Raji (cell line): Measurements from ENCODE around the gene PAIP2B.

Source experiments
- POLR2A ChIP-seq: IDR thresholded peaks from 2 replicates; pipeline ENCODE4 v1.6.1; 2011; ENCODE audit warnings: low read depth, low read length, control low read depth; ENCODE audit not compliant: insufficient read depth

The PAIP2B gene

DNA sequence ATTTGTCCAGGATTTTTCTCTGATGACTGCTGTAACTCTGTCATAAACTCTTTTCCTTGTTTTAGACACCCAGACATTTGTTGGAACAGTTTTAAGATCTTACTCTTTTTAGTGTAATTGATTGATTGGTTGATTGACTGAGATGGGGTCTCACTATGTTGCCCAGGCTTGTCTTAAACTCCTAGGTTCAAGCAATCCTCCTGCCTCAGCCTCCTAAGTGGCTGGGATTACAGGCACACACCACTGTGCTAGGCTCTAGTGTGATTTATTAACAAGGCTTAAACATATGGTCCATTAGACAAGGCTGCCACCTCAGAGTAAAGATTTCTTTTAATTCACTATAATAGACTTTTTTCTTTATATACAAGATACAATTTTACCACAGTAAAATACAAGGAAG, 2.0 kb downstream of the PAIP2B start:
- no peak for TF ChIP-seq POLR2A

DNA sequence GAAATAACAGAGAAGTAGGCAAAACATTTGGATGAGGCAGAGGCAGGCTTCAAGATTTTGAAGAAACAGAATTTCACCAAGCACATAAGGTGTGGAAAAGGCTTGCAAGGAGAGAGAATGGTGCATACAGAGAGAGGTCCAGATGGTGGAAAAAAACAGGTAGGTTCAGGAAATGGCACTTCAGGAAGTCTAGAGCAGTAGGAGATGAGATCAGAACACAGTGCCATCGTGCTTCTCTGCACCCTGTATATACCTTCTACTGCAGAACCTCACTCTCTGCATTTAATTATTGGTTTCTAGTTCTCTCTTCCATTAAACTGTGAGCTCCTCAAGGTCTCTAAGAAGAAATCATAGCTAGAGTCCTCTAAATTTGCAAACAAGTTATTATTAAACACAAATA, 2.4 kb downstream of the PAIP2B start:
- TF ChIP-seq POLR2A, result no peak

DNA sequence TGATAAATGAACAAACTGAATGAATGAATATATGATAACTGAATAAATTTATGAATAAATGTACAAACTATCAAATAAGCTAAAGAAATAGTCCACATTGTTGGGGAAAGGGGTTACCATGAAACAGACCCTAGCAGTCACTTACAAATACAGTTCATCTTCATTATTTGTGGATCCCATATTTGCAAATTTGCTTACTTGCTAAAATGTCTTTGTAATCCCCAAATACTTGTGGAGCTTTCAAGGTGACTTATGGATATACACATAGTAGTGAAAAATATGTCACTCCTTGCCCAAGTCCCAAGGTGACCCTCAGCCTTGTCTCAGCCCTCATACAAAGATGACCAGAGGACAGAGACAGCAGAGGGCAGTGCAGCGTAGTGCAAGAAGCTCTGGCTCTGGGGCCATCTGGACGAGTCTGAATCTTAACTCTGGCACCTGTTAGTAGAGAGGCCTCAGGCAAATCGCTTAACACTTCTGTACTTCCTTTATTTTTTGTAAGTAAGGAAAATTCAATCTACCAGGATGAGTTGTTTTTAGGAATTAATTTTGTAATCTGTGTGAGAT, 3.1 kb downstream of the PAIP2B start:
- TF ChIP-seq POLR2A, result no peak

DNA sequence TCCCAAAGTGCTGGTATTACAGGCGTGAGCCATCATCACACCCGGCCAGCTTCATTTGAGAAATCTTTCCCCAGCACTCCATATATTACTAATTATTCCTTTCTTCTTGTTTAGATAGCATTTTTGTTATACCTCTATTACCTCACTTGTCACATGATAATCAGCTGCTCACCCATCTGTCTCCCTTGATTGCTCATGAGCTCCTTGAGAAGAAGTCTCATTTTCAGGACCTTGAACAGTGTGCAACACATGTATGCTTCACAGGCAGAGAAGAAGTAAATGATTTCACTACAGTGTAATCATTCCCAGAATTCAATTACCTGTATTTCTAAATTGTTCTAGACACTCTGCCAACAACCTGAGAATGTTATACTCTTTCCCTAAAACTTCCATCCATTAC, 6.2 kb downstream of the PAIP2B start:
- TF ChIP-seq POLR2A, result no peak

DNA sequence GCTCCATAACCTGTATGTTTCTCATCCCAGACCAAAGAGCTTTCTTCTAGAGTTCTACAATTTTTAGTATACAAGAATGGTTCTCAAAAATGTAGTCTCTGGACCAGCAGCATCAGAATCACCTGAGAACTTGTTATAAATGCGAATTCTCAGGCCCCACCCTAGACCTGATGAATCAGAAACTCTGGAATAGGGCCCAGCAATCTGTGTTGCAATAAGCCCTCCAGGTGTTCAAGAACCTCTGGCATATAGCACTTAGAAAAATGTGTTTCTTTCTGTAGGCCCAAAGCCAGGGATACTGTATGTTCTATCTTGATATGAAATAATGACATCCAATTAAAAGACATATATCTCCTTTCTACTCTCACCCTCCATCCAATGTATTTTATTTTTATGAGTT, 10.4 kb downstream of the PAIP2B start:
- no peak for TF ChIP-seq POLR2A

DNA sequence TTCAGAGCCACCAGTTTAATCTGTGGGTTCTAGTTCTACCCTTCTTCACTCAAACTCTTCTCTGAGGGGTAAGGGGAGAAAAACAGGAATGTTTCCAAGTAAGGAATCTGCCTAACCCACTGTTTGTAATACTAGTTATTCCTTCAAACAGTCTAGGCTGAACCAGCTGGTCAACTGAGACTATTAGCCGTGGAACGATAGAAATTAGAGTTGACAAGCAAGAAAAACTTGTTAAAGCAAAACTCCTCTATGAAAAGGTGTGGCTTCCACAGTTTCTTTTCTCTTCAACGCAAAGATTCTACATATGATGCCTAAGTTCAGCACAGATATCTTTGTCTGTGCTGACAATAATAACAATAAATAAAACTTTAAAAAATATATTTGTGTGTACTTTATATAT, 11.5 kb downstream of the PAIP2B start:
- TF ChIP-seq POLR2A, result no peak

DNA sequence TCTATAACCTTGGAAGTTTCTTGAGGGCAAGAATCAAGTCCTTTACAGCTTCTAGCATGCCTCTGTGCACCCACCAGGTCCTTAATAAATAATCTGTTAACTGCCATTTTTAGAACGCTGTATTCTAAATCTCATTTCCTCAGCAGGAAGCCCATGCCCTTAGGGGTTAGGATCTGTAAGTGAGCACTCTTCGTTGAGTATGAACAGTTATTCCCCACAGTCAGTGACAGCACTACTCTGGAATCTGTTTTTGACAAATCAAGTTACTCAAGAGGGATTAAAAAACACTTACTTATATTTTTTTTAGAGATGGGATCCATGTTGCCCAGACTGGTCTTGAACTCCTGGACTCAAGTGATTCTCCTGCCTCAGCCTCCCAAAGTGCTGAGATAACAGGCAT, 14.6 kb downstream of the PAIP2B start:
- TF ChIP-seq POLR2A, result no peak

DNA sequence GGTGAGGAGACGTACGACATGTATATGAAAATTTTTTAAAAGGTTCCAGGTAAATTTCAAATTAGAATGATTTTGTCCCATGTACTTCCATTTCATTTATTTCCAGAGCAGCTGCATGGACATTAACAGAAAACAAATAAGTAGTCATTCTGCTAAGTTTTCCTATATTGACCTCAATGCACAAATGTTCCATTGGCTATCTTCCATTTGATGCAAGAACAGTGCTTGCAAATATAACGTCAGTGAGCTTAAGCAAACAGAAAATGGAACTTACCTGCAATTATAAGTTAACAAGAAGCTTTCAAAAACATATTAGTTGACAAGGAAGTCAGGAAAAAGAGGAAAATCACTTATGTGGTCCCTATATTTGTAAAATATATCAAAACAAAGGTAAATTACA, 16.6 kb downstream of the PAIP2B start:
- TF ChIP-seq POLR2A, result no peak

DNA sequence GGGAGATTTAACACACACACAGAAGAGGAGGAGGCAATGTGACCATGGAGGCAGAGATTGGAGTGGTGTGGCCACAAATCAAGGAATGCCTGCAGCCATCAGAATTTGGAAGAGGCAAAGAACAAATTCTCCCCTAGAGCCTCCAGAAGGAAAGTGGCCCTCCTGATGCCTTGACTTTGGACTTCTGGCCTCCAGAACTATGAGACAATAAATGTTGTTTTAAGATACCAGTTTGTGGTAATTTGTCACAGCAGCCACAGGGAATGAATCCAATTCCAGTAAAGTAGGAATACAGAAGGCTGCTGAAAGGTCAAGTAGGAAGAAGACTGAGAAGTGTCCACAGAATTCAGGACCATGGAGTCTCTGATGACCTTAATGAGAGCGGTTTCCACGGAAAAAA, 18.1 kb downstream of the PAIP2B start:
- TF ChIP-seq POLR2A, result no peak

DNA sequence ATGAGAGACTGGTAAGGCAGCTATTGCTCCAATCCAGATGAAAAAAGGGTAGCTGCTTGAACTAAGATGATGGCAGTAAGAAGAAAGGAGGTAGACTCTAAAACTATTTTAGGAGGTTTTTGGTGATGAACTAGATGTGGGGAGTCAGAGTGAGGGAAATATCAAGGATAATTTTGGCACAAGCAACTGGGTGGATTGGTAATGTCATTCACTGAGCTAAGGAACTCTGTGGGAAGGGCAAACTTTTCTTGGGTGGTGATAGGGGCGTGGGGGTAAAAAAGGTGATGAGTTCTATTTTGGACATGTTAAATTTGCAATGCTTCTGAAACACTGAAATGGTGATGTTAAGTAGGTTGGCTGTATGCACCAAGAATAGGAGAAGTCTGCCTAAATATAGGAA, 19.3 kb downstream of the PAIP2B start:
- no peak for TF ChIP-seq POLR2A

DNA sequence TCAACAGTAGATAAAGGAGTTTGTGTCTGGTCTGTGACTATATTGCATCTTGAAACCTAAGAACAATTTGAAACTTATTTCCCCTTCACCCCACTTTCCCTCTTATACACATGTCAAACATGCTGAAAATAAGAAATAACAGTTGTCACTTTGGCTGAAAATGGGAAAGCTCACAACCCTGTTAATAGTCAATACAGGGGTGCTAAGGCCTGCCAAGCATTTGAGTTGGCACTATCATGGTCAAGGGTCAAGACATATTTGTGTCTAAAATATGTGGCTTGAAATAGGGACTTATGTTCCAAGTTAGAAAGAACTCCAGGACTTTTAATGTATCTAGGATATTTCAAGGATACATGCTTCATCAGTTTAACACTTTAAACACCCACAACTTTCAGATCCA, 20.6 kb downstream of the PAIP2B start:
- TF ChIP-seq POLR2A, result no peak

DNA sequence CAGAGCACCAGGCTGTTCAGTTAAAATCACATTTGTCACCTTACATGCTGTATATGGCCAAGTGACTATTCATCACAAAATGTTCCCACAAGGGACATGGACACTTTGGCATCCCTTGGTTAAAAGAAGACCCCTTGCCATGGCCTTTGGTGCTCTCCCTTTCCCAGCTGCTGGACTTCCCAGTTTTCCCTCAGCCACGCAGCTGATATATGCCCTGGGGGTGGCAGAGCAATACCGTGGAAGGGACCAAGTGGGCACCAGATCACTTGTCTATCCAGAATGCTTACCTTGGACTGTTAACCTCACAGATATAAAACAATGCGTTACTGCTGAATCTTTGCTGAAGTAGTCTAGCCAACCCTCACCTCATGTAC, 35.3 kb downstream of the PAIP2B start:
- TF ChIP-seq POLR2A, result no peak

DNA sequence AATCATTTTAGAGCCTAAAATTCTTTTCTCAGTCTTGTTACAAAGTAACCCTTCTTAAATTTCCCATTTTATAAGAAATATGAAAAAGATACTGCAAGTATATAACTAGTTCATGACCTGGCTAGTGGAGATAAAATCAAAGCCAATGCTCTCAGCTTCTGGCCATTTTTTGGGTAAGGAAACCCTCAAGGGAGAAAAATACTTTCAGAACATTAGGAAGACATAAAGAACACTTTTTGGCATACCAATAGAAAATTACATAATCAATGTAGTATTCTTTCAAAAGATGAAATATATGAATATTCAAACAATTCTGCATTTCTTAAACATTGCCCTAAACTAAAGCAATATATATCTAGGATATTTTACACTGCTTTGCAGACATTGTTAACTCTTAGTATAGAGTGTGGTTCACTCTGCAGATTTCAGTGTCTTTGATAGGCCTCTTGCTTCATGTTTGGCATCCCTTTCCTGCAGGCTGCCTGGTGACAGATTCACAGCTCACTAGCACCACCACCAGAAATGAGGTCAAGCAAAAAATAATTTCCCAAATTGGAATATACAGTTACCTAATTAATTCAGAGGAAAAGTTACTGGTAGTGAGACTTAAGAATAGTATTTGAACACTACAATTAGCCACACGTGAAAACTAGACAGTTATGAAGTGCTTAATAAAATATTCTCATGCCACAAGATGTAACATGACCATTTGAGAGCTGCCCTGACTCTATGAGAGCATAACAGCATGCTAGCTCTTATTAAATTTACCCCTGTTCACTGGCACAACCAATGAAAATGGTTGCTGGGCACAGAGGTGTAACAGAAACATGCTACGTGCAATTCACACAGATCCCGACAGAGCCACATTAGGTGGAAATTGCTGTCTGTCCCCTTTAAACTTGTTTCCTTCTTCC, 36.0 kb downstream of the PAIP2B start:
- TF ChIP-seq POLR2A, result no peak

DNA sequence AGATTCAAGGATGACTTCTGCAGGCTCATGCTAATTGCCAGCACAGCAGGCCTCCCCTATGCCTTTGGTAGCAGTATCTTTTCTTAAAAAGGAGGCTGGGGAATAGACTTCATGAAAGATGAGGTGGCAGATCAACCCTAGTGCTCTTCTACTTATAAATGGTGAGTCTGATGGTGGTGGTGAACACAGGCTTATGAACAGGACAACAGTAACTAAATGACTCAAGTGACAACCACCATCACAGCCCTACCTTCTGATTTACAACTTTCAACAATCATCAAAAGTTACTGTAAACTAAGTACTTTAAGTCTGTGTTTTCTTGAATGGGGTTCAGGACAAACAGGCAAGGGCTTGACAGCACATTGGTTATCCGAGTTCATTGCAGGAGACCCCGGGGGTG, 39.3 kb downstream of the PAIP2B start:
- no peak for TF ChIP-seq POLR2A

DNA sequence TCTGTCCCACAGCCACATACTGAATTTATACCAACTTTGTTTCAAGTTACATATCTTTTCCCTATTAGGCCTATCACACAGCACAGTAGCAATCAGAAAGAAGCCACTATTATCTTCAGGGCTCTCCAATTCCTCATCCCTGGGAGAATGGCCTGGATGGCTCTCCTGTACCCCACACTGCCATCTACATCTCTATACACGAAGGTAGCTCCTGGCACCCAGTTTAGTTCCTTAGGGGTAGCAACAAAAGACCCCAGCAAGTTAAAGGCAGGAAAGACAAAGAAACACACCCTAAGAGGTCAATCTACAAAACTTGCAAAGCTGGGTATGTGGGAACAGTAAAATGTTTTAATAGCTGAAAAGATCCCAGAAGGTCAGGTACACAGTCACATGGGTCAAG, 39.9 kb downstream of the PAIP2B start:
- no peak for TF ChIP-seq POLR2A

DNA sequence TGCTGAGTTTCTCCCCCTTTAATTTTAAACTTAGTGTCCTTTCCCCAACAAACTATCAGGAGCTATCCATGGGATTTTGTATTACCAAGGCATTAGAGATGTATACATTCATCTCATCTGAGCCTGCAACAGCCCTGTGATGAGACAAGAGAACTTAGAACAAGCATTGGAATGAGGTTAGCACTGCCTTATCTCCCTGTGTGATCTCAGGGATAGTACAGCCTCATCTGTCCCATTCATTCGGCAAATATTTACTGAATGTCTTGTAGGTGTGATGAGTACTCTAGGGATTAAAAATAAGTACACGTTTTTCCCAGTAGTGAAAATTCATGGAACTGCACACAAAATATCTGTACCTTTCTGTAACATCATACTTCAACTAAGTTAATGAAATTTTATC, 45.6 kb downstream of the PAIP2B start:
- TF ChIP-seq POLR2A, result no peak

DNA sequence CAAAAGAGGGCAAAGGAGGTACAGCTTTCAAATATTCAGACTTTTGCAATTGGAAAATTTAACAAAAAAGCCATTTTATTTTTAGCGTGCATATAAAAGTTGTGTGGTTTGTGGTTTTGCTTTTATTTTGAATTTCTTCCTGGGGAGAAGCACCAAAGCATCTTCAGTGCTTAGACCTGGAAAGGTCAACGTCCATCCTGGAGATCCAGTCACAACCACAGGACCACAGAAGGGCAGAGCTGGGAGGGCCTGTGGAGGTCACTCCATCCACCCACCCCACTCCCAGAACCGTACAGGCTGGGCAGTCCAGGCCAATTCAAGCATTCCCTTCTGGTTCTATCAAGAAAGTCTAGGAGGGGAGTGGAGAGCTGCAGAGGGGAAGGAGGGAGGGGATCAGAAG, 52.7 kb downstream of the PAIP2B start:
- no peak for TF ChIP-seq POLR2A
